ENCODE results near the gene ECT2L. TPM values are rescaled to one million over a fixed set of nuclear protein-coding genes. Genes with fewer than 3 reads are reported as not detected.

Gene ECT2L
- total RNA-seq, 4 donors from 2014 or later = 0.17 to 0.42 (median 0.21) TPM

- WGBS = 72% methylated on average over 6 of the region's 6 CpGs
- Histone ChIP-seq H3K27me3 (no peaks in the 10 kb centered on the region), H3K4me3 (no peak overlapping the region), H3K36me3 (no peaks in the 10 kb centered on the region), H3K4me1 (peaks cover 26 to 61% (median 54%) of the 10 kb centered on the region in 4 donors), H3K27ac (replicated peaks in 1 of 4) (peak overlapping the region in 1 of 4 donors; percentile 7), H3K9me3 (no peaks in the 10 kb centered on the region)
- intact Hi-C loops (cut with DNase I) = no loop called here
- no peak for DNase-seq (ENCODE audit: extremely low spot score)
- TF ChIP-seq EP300 (IDR thresholded peaks at IDR 0.05) (no peak), POLR2AphosphoS5 (IDR thresholded peaks at IDR 0.05) (no peak), POLR2A (IDR thresholded peaks at IDR 0.05; ENCODE audit: low read depth) (no peak)
- TF ChIP-seq, protein P1, sequence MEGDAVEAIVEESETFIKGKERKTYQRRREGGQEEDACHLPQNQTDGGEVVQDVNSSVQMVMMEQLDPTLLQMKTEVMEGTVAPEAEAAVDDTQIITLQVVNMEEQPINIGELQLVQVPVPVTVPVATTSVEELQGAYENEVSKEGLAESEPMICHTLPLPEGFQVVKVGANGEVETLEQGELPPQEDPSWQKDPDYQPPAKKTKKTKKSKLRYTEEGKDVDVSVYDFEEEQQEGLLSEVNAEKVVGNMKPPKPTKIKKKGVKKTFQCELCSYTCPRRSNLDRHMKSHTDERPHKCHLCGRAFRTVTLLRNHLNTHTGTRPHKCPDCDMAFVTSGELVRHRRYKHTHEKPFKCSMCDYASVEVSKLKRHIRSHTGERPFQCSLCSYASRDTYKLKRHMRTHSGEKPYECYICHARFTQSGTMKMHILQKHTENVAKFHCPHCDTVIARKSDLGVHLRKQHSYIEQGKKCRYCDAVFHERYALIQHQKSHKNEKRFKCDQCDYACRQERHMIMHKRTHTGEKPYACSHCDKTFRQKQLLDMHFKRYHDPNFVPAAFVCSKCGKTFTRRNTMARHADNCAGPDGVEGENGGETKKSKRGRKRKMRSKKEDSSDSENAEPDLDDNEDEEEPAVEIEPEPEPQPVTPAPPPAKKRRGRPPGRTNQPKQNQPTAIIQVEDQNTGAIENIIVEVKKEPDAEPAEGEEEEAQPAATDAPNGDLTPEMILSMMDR (IDR thresholded peaks at IDR 0.05) = no peak
Measured at GRCh38 chr6:138865480-138866109, 69.7 kb downstream of the ECT2L start.

GRCh38 chr6:138868181-138868580 lies 72.3 kb downstream of the ECT2L start:
- Histone ChIP-seq H3K36me3 (no peaks in the 10 kb centered on the region), H3K4me3 (no peak overlapping the region), H3K9me3 (no peaks in the 10 kb centered on the region), H3K27ac (replicated peaks in 1 of 4) (peak overlapping the region; percentile 65 to 74 (median 71)), H3K27me3 (no peaks in the 10 kb centered on the region), H3K4me1 (peaks cover 31 to 74% (median 53%) of the 10 kb centered on the region in 4 donors)
- no peak for DNase-seq (ENCODE audit: extremely low spot score)
- intact Hi-C loops (cut with DNase I) = no loop called here
- TF ChIP-seq EP300 (IDR thresholded peaks at IDR 0.05) (no peak), POLR2AphosphoS5 (IDR thresholded peaks at IDR 0.05) (no peak), POLR2A (IDR thresholded peaks at IDR 0.05; ENCODE audit: low read depth) (no peak)
- TF ChIP-seq, protein P1 (IDR thresholded peaks at IDR 0.05) = no peak

DNA sequence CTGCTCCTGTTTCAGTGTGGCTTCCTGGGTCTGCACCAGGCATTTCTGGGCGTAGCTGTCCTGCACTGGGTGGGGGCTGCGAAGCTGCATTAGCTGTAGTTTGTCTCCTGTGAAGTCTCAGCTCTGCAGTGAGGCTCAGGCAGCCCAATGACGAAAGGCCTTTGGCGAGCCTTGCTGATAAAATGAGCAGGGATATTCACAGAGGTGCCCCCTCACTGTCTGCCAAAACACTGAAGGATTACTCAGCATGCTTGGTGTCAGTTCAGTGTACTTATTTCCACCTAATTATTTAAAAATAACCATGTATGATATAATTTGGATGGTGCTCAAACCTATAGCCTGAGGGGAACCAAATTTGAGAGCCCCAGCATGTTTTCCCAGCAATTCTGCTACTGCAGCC lies 73.5 kb downstream of the ECT2L start:
- H3K4me1 ChIP-seq = peaks cover 30 to 73% (median 54%) of the 10 kb centered on the region in 4 donors
- no peaks in the 10 kb centered on the region for H3K27me3 ChIP-seq
- DNase-seq (ENCODE audit: extremely low spot score) = no peak
- no peaks in the 10 kb centered on the region for H3K9me3 ChIP-seq
- 42% methylated on average over 4 of the region's 4 CpGs for WGBS
- H3K27ac ChIP-seq (replicated peaks in 1 of 4) = peak overlapping the region; percentile 65 to 74 (median 71)
- TF ChIP-seq POLR2A (IDR thresholded peaks at IDR 0.05; ENCODE audit: low read depth) (no peak), EP300 (IDR thresholded peaks at IDR 0.05) (no peak), POLR2AphosphoS5 (IDR thresholded peaks at IDR 0.05) (no peak)
- TF ChIP-seq, protein P1 (IDR thresholded peaks at IDR 0.05) = no peak
- H3K36me3 ChIP-seq = no peaks in the 10 kb centered on the region
- no peak overlapping the region for H3K4me3 ChIP-seq
- intact Hi-C loops (cut with DNase I) = no loop called here

GRCh38 chr6:138873191-138873590 lies 77.3 kb downstream of the ECT2L start:
- TF ChIP-seq POLR2A (IDR thresholded peaks at IDR 0.05; ENCODE audit: low read depth) = no peak
- no peak for TF ChIP-seq POLR2AphosphoS5 (IDR thresholded peaks at IDR 0.05)
- TF ChIP-seq, protein P1 (IDR thresholded peaks at IDR 0.05) = no peak
- TF ChIP-seq EP300 (IDR thresholded peaks at IDR 0.05) = no peak
- no peaks in the 10 kb centered on the region for H3K27me3 ChIP-seq
- peaks cover 31 to 59% (median 44%) of the 10 kb centered on the region in 4 donors for H3K4me1 ChIP-seq
- H3K27ac ChIP-seq (replicated peaks in 1 of 4) = peak overlapping the region in 3 of 4 donors; percentile 28 to 58 (median 42)
- no peaks in the 10 kb centered on the region for H3K36me3 ChIP-seq
- H3K9me3 ChIP-seq = no peaks in the 10 kb centered on the region
- H3K4me3 ChIP-seq = no peak overlapping the region
- 69% methylated on average over 8 of the region's 8 CpGs for WGBS
- intact Hi-C loops (cut with DNase I) = no loop called here
- no peak for DNase-seq (ENCODE audit: extremely low spot score)

Data from esophagus muscularis mucosa (tissue), 4 donors.